SH-SY5Y (cell line): ENCODE measurements around the gene UBAP1.

Source experiments
- GATA2 ChIP-seq: IDR thresholded peaks from 2 replicates; pipeline ENCODE4 v1.6.1; 2011; ENCODE audit warnings: mild to moderate bottlenecking, low read depth, low read length
- GATA3 ChIP-seq: IDR thresholded peaks from 2 replicates; pipeline ENCODE4 v1.6.1; 2011; ENCODE audit warnings: low read depth, mild to moderate bottlenecking, low read length, moderate library complexity

GRCh38 chr9:34190996-34191892, 12.4 kb downstream of the UBAP1 start:
- TF ChIP-seq GATA3 = no peak
- TF ChIP-seq GATA2 = no peak
